Transverse colon (tissue), 4 donors: ENCODE data around the gene MYH10.

Source experiments
- POLR2A ChIP-seq: fragments of 450-650 bp; IDR thresholded peaks from one replicate; pipeline ENCODE4 v1.6.1; 2016; ENCODE audit warnings: antibody characterized with exemption, mild to moderate bottlenecking, moderate library complexity
- POLR2AphosphoS5 ChIP-seq, 3 donors: sonication (generic); formaldehyde crosslinking; IDR thresholded peaks; one replicate each; pipeline ENCODE4 v1.6.1; 2016; ENCODE audit warnings: antibody characterized with exemption in 3 of 3
- TF ChIP-seq, protein P1 (sequence below), 5 experiments: fragments of 200-600 bp in 3 of 5; fragments of 450-650 bp in 2 of 5; sonication (generic) in 3 of 5; IDR thresholded peaks; 1 replicate in 2 of 5; 2 replicates in 3 of 5; pipeline ENCODE4 v1.5.1; 2016 to 2017; ENCODE audit warnings: antibody characterized with exemption in 5 of 5, inconsistent platforms in 3 of 5, mild to moderate bottlenecking in 2 of 5, moderate library complexity in 1 of 5

DNA sequence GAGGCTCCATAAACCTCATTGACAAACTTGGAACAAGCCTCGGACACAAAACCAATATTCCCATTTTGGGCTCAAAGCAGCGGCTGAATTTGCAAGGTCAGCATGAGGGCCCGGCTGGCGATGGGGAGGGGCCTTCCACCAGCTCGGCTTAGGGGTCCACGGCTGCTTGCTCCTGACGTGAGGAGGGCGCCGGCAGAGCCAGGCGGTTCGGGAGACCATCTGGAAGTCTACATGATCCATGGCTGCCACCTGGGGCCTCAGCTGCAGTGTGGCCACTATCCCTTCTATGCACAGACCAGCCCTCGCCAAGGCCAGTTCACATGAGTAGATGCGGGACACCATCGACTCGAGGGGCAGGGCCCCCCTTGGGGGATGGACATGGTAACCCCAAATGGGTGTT lies 155.7 kb downstream of the MYH10 start:
- TF ChIP-seq, protein P1, sequence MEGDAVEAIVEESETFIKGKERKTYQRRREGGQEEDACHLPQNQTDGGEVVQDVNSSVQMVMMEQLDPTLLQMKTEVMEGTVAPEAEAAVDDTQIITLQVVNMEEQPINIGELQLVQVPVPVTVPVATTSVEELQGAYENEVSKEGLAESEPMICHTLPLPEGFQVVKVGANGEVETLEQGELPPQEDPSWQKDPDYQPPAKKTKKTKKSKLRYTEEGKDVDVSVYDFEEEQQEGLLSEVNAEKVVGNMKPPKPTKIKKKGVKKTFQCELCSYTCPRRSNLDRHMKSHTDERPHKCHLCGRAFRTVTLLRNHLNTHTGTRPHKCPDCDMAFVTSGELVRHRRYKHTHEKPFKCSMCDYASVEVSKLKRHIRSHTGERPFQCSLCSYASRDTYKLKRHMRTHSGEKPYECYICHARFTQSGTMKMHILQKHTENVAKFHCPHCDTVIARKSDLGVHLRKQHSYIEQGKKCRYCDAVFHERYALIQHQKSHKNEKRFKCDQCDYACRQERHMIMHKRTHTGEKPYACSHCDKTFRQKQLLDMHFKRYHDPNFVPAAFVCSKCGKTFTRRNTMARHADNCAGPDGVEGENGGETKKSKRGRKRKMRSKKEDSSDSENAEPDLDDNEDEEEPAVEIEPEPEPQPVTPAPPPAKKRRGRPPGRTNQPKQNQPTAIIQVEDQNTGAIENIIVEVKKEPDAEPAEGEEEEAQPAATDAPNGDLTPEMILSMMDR (IDR thresholded peaks at IDR 0.05) = no peak
- no peak for TF ChIP-seq POLR2A
- TF ChIP-seq POLR2AphosphoS5 (IDR thresholded peaks at IDR 0.05) = no peak
